ENCODE measurements around the gene DPYSL5.

DNA sequence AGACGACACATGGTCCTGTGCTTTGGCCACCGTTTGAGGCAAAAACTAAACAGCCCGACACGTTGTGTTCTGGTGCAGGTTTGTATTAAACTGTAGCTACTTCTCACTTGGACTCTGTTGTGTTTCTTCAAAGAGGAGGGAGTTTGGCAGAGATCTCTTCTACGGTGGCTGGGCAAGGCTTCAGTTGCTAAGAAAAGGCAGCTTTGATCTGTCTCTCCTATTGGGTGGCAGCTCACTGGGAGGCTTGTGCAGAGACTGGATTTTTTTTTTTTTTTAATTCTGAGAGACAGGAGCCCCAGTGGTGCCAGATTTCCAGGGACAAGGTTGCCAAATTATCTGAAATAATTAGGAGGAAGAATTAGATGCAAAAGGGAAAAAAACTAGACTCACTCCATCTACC, 102.3 kb downstream of the DPYSL5 start:
- TF ChIP-seq, protein P1, sequence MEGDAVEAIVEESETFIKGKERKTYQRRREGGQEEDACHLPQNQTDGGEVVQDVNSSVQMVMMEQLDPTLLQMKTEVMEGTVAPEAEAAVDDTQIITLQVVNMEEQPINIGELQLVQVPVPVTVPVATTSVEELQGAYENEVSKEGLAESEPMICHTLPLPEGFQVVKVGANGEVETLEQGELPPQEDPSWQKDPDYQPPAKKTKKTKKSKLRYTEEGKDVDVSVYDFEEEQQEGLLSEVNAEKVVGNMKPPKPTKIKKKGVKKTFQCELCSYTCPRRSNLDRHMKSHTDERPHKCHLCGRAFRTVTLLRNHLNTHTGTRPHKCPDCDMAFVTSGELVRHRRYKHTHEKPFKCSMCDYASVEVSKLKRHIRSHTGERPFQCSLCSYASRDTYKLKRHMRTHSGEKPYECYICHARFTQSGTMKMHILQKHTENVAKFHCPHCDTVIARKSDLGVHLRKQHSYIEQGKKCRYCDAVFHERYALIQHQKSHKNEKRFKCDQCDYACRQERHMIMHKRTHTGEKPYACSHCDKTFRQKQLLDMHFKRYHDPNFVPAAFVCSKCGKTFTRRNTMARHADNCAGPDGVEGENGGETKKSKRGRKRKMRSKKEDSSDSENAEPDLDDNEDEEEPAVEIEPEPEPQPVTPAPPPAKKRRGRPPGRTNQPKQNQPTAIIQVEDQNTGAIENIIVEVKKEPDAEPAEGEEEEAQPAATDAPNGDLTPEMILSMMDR (IDR thresholded peaks at IDR 0.05) = no peak
- TF ChIP-seq POLR2A (IDR thresholded peaks at IDR 0.05) (no peak), EP300 (IDR thresholded peaks at IDR 0.05) (no peak), POLR2AphosphoS5 (IDR thresholded peaks at IDR 0.05) (no peak)
